SH-SY5Y (cell line): ENCODE data around the gene DVL1.

ENCODE experiments used
- GATA2 ChIP-seq: IDR thresholded peaks from 2 replicates; pipeline ENCODE4 v1.6.1; 2011; ENCODE audit warnings: mild to moderate bottlenecking, low read depth, low read length
- GATA3 ChIP-seq: IDR thresholded peaks from 2 replicates; pipeline ENCODE4 v1.6.1; 2011; ENCODE audit warnings: low read depth, mild to moderate bottlenecking, low read length, moderate library complexity

DNA sequence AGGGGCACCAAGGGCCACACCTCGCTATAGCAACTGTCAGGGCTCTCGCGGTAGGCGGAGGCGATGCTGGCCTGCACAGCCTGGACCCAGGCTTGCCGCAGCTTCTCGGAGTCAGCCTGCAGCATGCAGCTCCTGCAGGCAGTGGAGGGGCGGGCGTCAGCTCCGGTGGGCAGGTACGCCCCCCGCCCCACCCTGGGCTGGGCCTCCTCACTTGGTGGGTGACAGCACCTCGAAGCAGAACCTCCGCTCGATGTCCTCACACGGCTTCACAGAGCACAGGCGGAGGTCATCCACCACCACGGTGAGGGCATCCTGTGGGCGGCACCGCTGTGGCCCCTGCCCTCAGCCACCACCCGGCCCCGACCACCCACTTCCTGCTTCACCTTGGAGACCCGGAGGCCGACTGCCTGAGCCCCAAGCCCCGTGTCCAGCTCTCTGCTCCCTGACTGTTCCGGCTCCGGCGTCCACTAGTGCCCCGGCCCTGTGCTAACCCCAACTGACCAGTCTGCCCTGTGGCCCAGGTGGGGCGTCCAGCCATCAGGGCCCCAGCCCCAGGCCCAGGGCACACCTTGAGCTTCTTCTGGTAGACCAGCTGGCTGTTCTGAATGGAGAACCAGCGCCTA, 51.3 kb downstream of the DVL1 start:
- TF ChIP-seq GATA3 (no peak), GATA2 (no peak)
